WTC11 (cell line): Measurements from ENCODE around the gene MRPL47. TPM values are rescaled to one million over a fixed set of nuclear protein-coding genes. Genes with fewer than 3 reads are reported as not detected.

Experiments used
- ATAC-seq: fragments of 200-7000 bp; cut with Tn5 transposase; 2 replicates; pipeline ENCODE4 v1.10.0; 2021; ENCODE audit warnings: mild to moderate bottlenecking, moderate library complexity
- CTCF ChIA-PET: fragments of 300-600 bp; sonication (Branson Sonifier 250); formaldehyde crosslinking; loops from one replicate; lab custom pipeline; 2021; ENCODE audit warnings: antibody characterized with exemption; lab: Charles Lee
- POLR2A ChIA-PET: fragments of 350-600 bp; sonication (Branson Sonifier 250); formaldehyde crosslinking; loops from one replicate; lab custom pipeline; 2021; ENCODE audit warnings: antibody characterized with exemption; lab: Charles Lee
- DNase-seq: peaks from one replicate; pipeline ENCODE4 v3.0.0; 2021; ENCODE audit warnings: low spot score
- H3K27ac Mint-ChIP-seq: 2 replicates; pipeline ENCODE4 v1.8.0; 2021; ENCODE audit warnings: mixed read lengths
- H3K27me3 Mint-ChIP-seq: 2 replicates; pipeline ENCODE4 v1.8.0; 2021; ENCODE audit warnings: low read depth, mild to moderate bottlenecking, moderate library complexity, mixed read lengths
- H3K36me3 Mint-ChIP-seq: 2 replicates; pipeline ENCODE4 v1.8.0; 2021; ENCODE audit warnings: mixed read lengths
- H3K4me1 Mint-ChIP-seq: 2 replicates; pipeline ENCODE4 v1.8.0; 2022; ENCODE audit warnings: mixed read lengths
- H3K4me3 Mint-ChIP-seq: 2 replicates; pipeline ENCODE4 v1.8.0; 2021; ENCODE audit warnings: mild to moderate bottlenecking, moderate library complexity, mixed read lengths
- H3K9me3 Mint-ChIP-seq: 2 replicates; pipeline ENCODE4 v1.8.0; 2021; ENCODE audit warnings: mixed read lengths
- AFF4 ChIP-seq: sonication (generic); formaldehyde crosslinking; IDR thresholded peaks from 2 replicates; pipeline ENCODE4 v1.8.1; 2023; ENCODE audit warnings: mild to moderate bottlenecking, missing genetic modification reagents, borderline replicate concordance
- ARID4B ChIP-seq: sonication (generic); formaldehyde crosslinking; IDR thresholded peaks from 2 replicates; pipeline ENCODE4 v1.8.0; 2023; ENCODE audit warnings: missing genetic modification reagents, mild to moderate bottlenecking, borderline replicate concordance
- CREB1 ChIP-seq: sonication (generic); formaldehyde crosslinking; IDR thresholded peaks from 2 replicates; pipeline ENCODE4 v1.8.0; 2023; ENCODE audit warnings: mild to moderate bottlenecking, missing genetic modification reagents
- CTCF ChIP-seq: fragments of 200-600 bp; IDR thresholded peaks from 2 replicates; pipeline ENCODE4 v1.8.0; 2022; ENCODE audit warnings: antibody characterized with exemption
- E2F1 ChIP-seq: sonication (generic); formaldehyde crosslinking; IDR thresholded peaks from 2 replicates; pipeline ENCODE4 v1.8.0; 2022; ENCODE audit warnings: mild to moderate bottlenecking, missing genetic modification reagents
- ESRRA ChIP-seq: sonication (generic); formaldehyde crosslinking; IDR thresholded peaks from 2 replicates; pipeline ENCODE4 v1.8.1; 2022; ENCODE audit warnings: mild to moderate bottlenecking, missing genetic modification reagents, borderline replicate concordance
- FOXP1 ChIP-seq: sonication (generic); formaldehyde crosslinking; IDR thresholded peaks from 2 replicates; pipeline ENCODE4 v1.8.0; 2022; ENCODE audit warnings: missing genetic modification reagents, mild to moderate bottlenecking, moderate library complexity, borderline replicate concordance
- GTF2I ChIP-seq: fragments of 250-450 bp; sonication (Bioruptor Pico); conservative IDR thresholded peaks from 2 replicates; pipeline ENCODE4 v1.4.0; 2021; ENCODE audit warnings: mild to moderate bottlenecking
- HMGA2 ChIP-seq: fragments of 250-450 bp; sonication (Bioruptor Pico); IDR thresholded peaks from 2 replicates; pipeline ENCODE4 v1.4.0; 2021; ENCODE audit warnings: mild to moderate bottlenecking, moderate library complexity
- IRF2 ChIP-seq: sonication (generic); formaldehyde crosslinking; IDR thresholded peaks from 2 replicates; pipeline ENCODE4 v1.8.0; 2022; ENCODE audit warnings: low read depth, missing genetic modification reagents, borderline replicate concordance
- JUN ChIP-seq: sonication (generic); formaldehyde crosslinking; IDR thresholded peaks from 2 replicates; pipeline ENCODE4 v1.8.0; 2023; ENCODE audit warnings: mild to moderate bottlenecking, missing genetic modification reagents
- KAT7 ChIP-seq: sonication (generic); formaldehyde crosslinking; IDR thresholded peaks from 2 replicates; pipeline ENCODE4 v1.8.1; 2023; ENCODE audit warnings: missing genetic modification reagents, mild to moderate bottlenecking, borderline replicate concordance
- NFATC4 ChIP-seq: fragments of 250-450 bp; sonication (Bioruptor Pico); IDR thresholded peaks from 2 replicates; pipeline ENCODE4 v1.9.0; 2021; ENCODE audit warnings: mild to moderate bottlenecking
- NFYB ChIP-seq: sonication (generic); formaldehyde crosslinking; conservative IDR thresholded peaks from 2 replicates; pipeline ENCODE4 v1.8.0; 2022; ENCODE audit warnings: low read depth, missing genetic modification reagents
- NR3C1 ChIP-seq: sonication (generic); formaldehyde crosslinking; conservative IDR thresholded peaks from 2 replicates; pipeline ENCODE4 v1.8.1; 2023; ENCODE audit warnings: low read depth, mild to moderate bottlenecking, missing genetic modification reagents
- TEAD4 ChIP-seq: sonication (generic); formaldehyde crosslinking; IDR thresholded peaks from 2 replicates; pipeline ENCODE4 v1.8.0; 2022; ENCODE audit warnings: mild to moderate bottlenecking, missing genetic modification reagents
- ZNF396 ChIP-seq: fragments of 250-450 bp; sonication (Bioruptor Pico); IDR thresholded peaks from 2 replicates; pipeline ENCODE4 v1.8.0; 2021; ENCODE audit warnings: mild to moderate bottlenecking, moderate library complexity, borderline replicate concordance
- ZNF671 ChIP-seq: fragments of 250-450 bp; sonication (Bioruptor Pico); IDR thresholded peaks from 2 replicates; pipeline ENCODE4 v1.8.0; 2021; ENCODE audit warnings: mild to moderate bottlenecking
- total RNA-seq: library from RNA; stranded (reverse); gene quantifications from 3 replicates; pipeline ENCODE4 v1.2.3, GENCODE V29; 2021

MRPL47 gene
- total RNA-seq, 1 experiment from 2014 or later: 68.9 TPM

GRCh38 chr3:179589143-179589542 is 15.3 kb downstream of the MRPL47 start:
- no peak overlapping the region for H3K4me3 Mint-ChIP-seq
- ATAC-seq (no peak), DNase-seq (no peak)
- ChIA-PET CTCF (no interaction called here), POLR2A (no interaction called here)
- H3K9me3 Mint-ChIP-seq: no peaks in the 10 kb centered on the region
- H3K36me3 Mint-ChIP-seq: peaks cover 55% of the 10 kb centered on the region
- no peaks in the 10 kb centered on the region for H3K27me3 Mint-ChIP-seq
- no peak overlapping the region for H3K27ac Mint-ChIP-seq
- H3K4me1 Mint-ChIP-seq: no peaks in the 10 kb centered on the region
- TF ChIP-seq NFYB (CRISPR knock-in tag) (no peak), AFF4 (CRISPR knock-in tag) (no peak), E2F1 (CRISPR knock-in tag) (no peak), GTF2I (CRISPR knock-in tag) (no peak), HMGA2 (CRISPR knock-in tag) (no peak)

GRCh38 chr3:179580992-179581391 is 23.4 kb downstream of the MRPL47 start:
- Mint-ChIP-seq H3K4me3 (no peak overlapping the region), H3K36me3 (peaks cover 55% of the 10 kb centered on the region), H3K27me3 (no peaks in the 10 kb centered on the region), H3K4me1 (no peaks in the 10 kb centered on the region), H3K9me3 (no peaks in the 10 kb centered on the region), H3K27ac (no peak overlapping the region)
- ChIA-PET CTCF (interaction anchor here (0.8 kb wide), 1 partner anchor 18 kb away, joined by 3 read pairs; the partner anchor contains the start of gene ACTL6A), POLR2A (no interaction called here)
- TF ChIP-seq ZNF671 (CRISPR knock-in tag) (no peak), IRF2 (no peak), ZNF396 (no peak), FOXP1 (CRISPR knock-in tag) (no peak), ESRRA (CRISPR knock-in tag) (no peak), NR3C1 (CRISPR knock-in tag) (no peak), ARID4B (no peak)
- ATAC-seq: no peak
- DNase-seq: no peak

- CTCF ChIA-PET: no interaction called here
- POLR2A ChIA-PET: no interaction called here
- TF ChIP-seq JUN (CRISPR knock-in tag): no peak
- TF ChIP-seq NFATC4: no peak
- TF ChIP-seq KAT7 (CRISPR knock-in tag): no peak
- no peak for TF ChIP-seq ESRRA (CRISPR knock-in tag)
- no peak for TF ChIP-seq CREB1 (CRISPR knock-in tag)
- TF ChIP-seq CTCF: no peak
- no peak for TF ChIP-seq TEAD4
- Mint-ChIP-seq H3K4me3 (no peak overlapping the region), H3K4me1 (peaks cover 12% of the 10 kb centered on the region), H3K27me3 (no peaks in the 10 kb centered on the region), H3K9me3 (no peaks in the 10 kb centered on the region), H3K36me3 (peaks cover 12% of the 10 kb centered on the region), H3K27ac (no peak overlapping the region)
- DNase-seq (no peak), ATAC-seq (no peak)
These were observed 38.9 kb downstream of the MRPL47 start for GRCh38 chr3:179565496-179565895.
